Kidney (tissue), 14 donors: ENCODE results near the gene CGREF1. TPM values are rescaled to one million over a fixed set of nuclear protein-coding genes. Genes with fewer than 3 reads are reported as not detected.

Source experiments
- DNase-seq, 5 donors: peaks; one replicate each; pipeline ENCODE4 v3.0.0-alpha.2; 2013 to 2020
- FAIRE-seq: peaks from 2 replicates; lab custom pipeline; 2012; peaks lifted over from hg19 to GRCh38; lab: Jason Lieb, UNC
- H3K27ac ChIP-seq, 2 donors: one replicate each; pipeline ENCODE4 v1.7.0; 2013; ENCODE audit warnings: low read depth in 2 of 2, low read length in 2 of 2, inconsistent platforms in 1 of 2
- H3K27me3 ChIP-seq: one replicate; pipeline ENCODE4 v1.7.1; 2013; ENCODE audit warnings: low read length, inconsistent platforms; ENCODE audit not compliant: control insufficient read depth, insufficient read depth
- H3K36me3 ChIP-seq, 3 donors: one replicate each; pipeline versions ENCODE4 v1.7.0 to v1.7.1; 2013; ENCODE audit warnings: low read length in 3 of 3, control low read depth in 1 of 3, inconsistent platforms in 1 of 3; ENCODE audit not compliant: insufficient read depth in 3 of 3, control insufficient read depth in 2 of 3
- H3K4me1 ChIP-seq, 3 donors: one replicate each; pipeline versions ENCODE4 v1.7.0 to v1.7.1; 2013; ENCODE audit warnings: low read length in 3 of 3, inconsistent platforms in 1 of 3, low read depth in 1 of 3; ENCODE audit not compliant: control insufficient read depth in 2 of 3, insufficient read depth in 2 of 3
- H3K4me3 ChIP-seq, 3 donors: one replicate each; pipeline versions ENCODE4 v1.7.0 to v1.8.1; 2013; ENCODE audit warnings: low read length in 3 of 3, control low read depth in 1 of 3, inconsistent platforms in 1 of 3
- H3K9ac ChIP-seq, 3 donors: one replicate each; pipeline versions ENCODE4 v1.7.0 to v1.7.1; 2013; ENCODE audit warnings: low read length in 3 of 3, control low read depth in 1 of 3, inconsistent platforms in 1 of 3
- H3K9me3 ChIP-seq, 3 donors: one replicate each; pipeline versions ENCODE4 v1.7.0 to v1.7.1; 2013; ENCODE audit warnings: low read length in 3 of 3, control low read depth in 1 of 3, inconsistent platforms in 1 of 3; ENCODE audit not compliant: control insufficient read depth in 2 of 3, insufficient read depth in 1 of 3
- intact Hi-C: fragments of 100-400 bp; cut with DNase I; formaldehyde crosslinking; loops from one replicate; pipeline ENCODE4 v1.11.1; 2022
- polyA plus RNA-seq: library from polyadenylated mRNA; stranded (reverse); fragments of 350-450 nt; fragmentation: Illumina TruSeq; extraction: RNeasy Lipid Tissue Mini Kit (QIAGEN cat#74804); gene quantifications from one replicate; pipeline ENCODE4 v1.2.3, GENCODE V29; 2014; ENCODE audit warnings: low read depth, low replicate concordance; ENCODE audit not compliant: insufficient read depth
- total RNA-seq: library from RNA; stranded (reverse); fragmentation: NEBNext Ultra II Directional; extraction: Animal tissue kit (Norgen Biotek cat#: 25700); gene quantifications from one replicate; pipeline ENCODE4 v1.2.1, GENCODE V29; 2021
- TF ChIP-seq, protein P1 (sequence below): IDR thresholded peaks from 3 replicates; pipeline ENCODE4 v1.5.1; 2012; ENCODE audit warnings: mild to moderate bottlenecking, moderate library complexity, borderline replicate concordance; ENCODE audit not compliant: insufficient read depth; ENCODE audit errors: extremely low read depth
- donor health status: control.
- donor health status: control.
- donor health status: control.
- donor health status: control.
- donor health status: control.
- donor health status: DM: yes; HTN: yes; CAD: no.
- donor health status: Normal renal cell carcinoma (clear cell type).

The CGREF1 gene
- total and polyA plus RNA-seq, 2 donors from 2014 or later, result 3.7 to 3.8 TPM

DNA sequence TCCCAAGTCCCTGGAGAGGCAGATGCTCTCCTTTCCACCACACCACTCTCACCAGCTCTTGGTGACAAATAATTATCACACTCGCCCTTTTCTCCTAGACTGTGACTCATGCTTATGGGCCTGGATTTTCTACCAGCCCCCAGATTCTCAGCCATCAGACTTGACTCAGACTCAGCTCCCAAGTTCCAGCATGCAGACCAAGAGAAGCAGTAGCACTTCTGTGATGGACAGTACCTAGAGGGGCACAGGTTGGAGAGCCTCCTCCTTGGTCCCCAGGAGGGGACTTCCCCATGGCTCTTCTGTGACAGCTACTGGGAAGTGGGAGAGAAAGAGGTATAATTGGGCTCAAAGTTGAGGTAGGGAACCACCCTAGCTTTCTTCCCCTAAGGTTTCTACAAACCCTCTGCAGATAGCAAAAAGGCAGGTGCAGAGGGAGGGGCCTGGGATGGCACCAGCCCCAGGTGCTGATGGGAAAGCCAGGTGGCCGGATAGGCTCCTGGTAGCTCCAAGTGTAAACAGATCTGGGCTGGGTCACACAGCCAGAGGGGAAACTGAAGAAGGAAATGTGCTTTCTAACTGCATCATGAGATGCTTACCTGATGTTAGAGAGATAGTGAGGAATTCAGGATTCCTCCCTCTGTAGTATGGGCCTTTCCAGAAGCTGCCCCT is 34.0 kb upstream of the CGREF1 start:
- TF ChIP-seq, protein P1, sequence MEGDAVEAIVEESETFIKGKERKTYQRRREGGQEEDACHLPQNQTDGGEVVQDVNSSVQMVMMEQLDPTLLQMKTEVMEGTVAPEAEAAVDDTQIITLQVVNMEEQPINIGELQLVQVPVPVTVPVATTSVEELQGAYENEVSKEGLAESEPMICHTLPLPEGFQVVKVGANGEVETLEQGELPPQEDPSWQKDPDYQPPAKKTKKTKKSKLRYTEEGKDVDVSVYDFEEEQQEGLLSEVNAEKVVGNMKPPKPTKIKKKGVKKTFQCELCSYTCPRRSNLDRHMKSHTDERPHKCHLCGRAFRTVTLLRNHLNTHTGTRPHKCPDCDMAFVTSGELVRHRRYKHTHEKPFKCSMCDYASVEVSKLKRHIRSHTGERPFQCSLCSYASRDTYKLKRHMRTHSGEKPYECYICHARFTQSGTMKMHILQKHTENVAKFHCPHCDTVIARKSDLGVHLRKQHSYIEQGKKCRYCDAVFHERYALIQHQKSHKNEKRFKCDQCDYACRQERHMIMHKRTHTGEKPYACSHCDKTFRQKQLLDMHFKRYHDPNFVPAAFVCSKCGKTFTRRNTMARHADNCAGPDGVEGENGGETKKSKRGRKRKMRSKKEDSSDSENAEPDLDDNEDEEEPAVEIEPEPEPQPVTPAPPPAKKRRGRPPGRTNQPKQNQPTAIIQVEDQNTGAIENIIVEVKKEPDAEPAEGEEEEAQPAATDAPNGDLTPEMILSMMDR, result no peak
- Histone ChIP-seq H3K27ac (no peak overlapping the region), H3K4me1 (no peaks in the 10 kb centered on the region), H3K9me3 (no peaks in the 10 kb centered on the region), H3K27me3 (no peaks in the 10 kb centered on the region), H3K36me3 (no peaks in the 10 kb centered on the region), H3K9ac (no peak overlapping the region), H3K4me3 (no peak overlapping the region)
- intact Hi-C loops, result no loop called here
- FAIRE-seq (no peak), DNase-seq (no peak)

DNA sequence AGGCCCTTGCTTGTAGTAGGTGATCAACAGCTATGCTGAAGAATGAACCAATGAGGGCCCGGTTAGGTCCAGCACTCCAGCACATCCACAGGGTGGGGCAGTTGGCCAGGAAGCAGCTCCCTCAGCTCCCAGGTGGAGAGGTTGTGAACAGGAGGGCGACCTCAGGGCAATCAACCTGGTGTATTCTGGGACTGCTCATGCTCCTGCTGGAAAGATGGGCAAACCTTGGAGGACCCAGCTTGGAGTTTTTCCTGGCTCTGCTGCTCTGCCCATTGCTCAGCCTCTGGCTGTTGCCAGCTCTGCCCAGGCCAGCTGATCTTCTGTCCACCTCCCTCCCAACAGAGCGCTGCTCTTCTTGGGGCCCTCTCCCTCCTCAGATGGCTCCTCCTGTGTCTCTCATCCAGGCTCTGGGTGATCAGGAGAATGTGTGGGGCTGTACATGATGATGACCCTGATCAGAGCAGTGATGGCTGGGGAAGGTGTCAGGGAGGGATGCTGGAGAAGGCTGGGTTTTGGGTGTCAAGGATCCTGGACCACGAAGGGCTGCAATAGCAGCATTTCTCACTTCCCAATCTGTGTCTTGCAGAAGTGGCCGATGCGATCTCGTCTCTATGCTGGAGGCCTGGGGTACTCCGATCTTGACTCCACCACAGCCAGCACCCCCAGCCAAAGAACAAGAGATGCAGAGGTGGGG is 33.3 kb upstream of the CGREF1 start:
- Histone ChIP-seq H3K4me3 (no peak overlapping the region), H3K27ac (no peak overlapping the region), H3K9me3 (no peaks in the 10 kb centered on the region), H3K9ac (no peak overlapping the region), H3K4me1 (no peaks in the 10 kb centered on the region), H3K27me3 (no peaks in the 10 kb centered on the region), H3K36me3 (no peaks in the 10 kb centered on the region)
- intact Hi-C loops, result no loop called here
- TF ChIP-seq, protein P1, result no peak
- FAIRE-seq (no peak), DNase-seq (peak in 1 of 5 donors; percentile 56)

DNA sequence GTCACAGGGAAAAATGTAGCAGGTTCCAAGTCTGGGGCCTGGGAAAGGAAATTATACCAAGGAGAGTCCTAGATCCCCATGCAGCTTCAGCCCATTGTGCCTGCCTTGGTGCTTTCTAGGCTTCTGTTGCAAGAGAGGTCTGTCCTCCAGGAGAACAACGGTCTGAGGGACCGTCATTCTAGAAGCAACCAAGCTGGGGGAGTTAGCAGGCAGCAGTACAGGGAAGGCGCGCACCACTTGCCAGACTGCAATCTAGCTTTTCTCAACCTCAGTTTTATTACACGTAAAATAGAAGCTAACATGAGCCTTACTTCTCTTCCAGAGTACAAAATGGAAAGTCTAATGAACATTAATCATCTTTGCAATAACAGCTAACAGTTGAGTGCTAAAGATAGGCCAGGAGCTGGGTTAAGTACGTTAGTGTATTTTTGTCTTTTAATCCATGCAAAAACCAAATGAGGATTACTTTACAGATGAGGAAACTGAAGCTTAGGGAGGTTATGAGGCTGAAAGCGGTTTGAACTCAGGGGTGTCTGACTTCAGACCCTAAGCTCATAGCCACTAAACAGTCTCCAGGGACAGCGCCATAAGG is 31.8 kb upstream of the CGREF1 start:
- Histone ChIP-seq H3K4me3 (no peak overlapping the region), H3K4me1 (no peaks in the 10 kb centered on the region), H3K9ac (no peak overlapping the region), H3K9me3 (no peaks in the 10 kb centered on the region), H3K36me3 (no peaks in the 10 kb centered on the region), H3K27ac (no peak overlapping the region), H3K27me3 (no peaks in the 10 kb centered on the region)
- TF ChIP-seq, protein P1, result no peak
- intact Hi-C loops, result no loop called here
- DNase-seq (no peak), FAIRE-seq (no peak)
